ENCODE data around the gene RASA1. TPM values are rescaled to one million over a fixed set of nuclear protein-coding genes. Genes with fewer than 3 reads are reported as not detected.

Gene RASA1
- total RNA-seq, 1 experiment from 2014 or later, result 23.9 TPM

DNA sequence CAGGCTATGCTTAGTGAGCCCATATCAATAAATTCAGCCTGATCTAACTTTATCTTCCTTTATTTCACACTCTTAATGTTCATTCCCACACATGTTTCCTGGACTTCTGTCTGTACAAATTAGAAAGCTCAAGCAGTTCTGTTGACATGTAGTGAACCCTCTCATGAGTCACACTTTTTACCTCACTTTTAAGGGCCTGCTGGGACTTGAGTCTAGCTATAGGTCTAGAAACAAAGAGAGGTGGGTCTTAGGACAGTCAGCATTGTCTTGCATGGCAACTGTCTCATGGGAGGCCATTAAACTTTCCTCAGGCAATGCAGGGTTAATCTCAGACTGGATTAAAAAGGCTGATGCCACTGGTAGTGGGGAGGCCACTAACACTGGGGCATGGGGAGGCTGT, 153.6 kb downstream of the RASA1 start:
- ChIA-PET CTCF (no interaction called here), RAD21 (ENCODE audit: low non-redundant PET in 1 of 2, low total read pairs in 2 of 2, uncharacterized antibody in 2 of 2, unreplicated experiment in 2 of 2) (no interaction called here), POLR2A (no interaction called here)
- Histone ChIP-seq H3K27me3 (ENCODE audit: insufficient read depth, low read length) (no peaks in the 10 kb centered on the region), H3K79me2 (ENCODE audit: insufficient read depth, low read length) (no peaks in the 10 kb centered on the region), H3K4me3 (replicated peaks in 1 of 2; ENCODE audit: low read depth in 1 of 2, low read length in 2 of 2) (no peak overlapping the region), H3K9me3 (ENCODE audit: control insufficient read depth in 1 of 2, insufficient read depth in 1 of 2, low read depth in 1 of 2, low read length in 2 of 2) (no peaks in the 10 kb centered on the region), H2AFZ (ENCODE audit: low read depth, low read length, poor library complexity, severe bottlenecking) (no peak overlapping the region), H3K4me1 (ENCODE audit: control insufficient read depth in 1 of 2, insufficient read depth in 2 of 2, low read length in 2 of 2) (peaks cover 0 to 6% of the 10 kb centered on the region in 2 experiments; a peak in 1 of 4 replicates), H3K4me2 (ENCODE audit: low read length) (no peak overlapping the region), H3K9ac (ENCODE audit: low read length) (no peak overlapping the region), H3K36me3 (ENCODE audit: control insufficient read depth in 1 of 2, insufficient read depth in 2 of 2, low read length in 2 of 2) (no peaks in the 10 kb centered on the region), H3K27ac (ENCODE audit: low read depth, low read length) (no peak overlapping the region), H3K9me2 (ENCODE audit: insufficient read depth) (no peaks in the 10 kb centered on the region), H4K20me1 (ENCODE audit: insufficient read depth) (no peaks in the 10 kb centered on the region)
- no peak for ATAC-seq
- intact Hi-C loops (cut with micrococcal nuclease), result loop anchor here (10.0 kb wide), 1 partner anchor 363 kb away; no protein-coding TSS in a partner anchor
- no TSS peak for BruUV-seq (replicated peaks)
- TF ChIP-seq ZNF274 (IDR thresholded peaks at IDR 0.05; ENCODE audit: low read depth, low read length) (no peak), SRF (IDR thresholded peaks at IDR 0.05; ENCODE audit: low read depth) (no peak), ELF1 (IDR thresholded peaks at IDR 0.05; ENCODE audit: borderline replicate concordance, low read depth) (no peak), YY1 (IDR thresholded peaks at IDR 0.05; ENCODE audit: extremely low read depth, insufficient replicate concordance, low read depth, low read length) (no peak)
- TF ChIP-seq, protein P1, sequence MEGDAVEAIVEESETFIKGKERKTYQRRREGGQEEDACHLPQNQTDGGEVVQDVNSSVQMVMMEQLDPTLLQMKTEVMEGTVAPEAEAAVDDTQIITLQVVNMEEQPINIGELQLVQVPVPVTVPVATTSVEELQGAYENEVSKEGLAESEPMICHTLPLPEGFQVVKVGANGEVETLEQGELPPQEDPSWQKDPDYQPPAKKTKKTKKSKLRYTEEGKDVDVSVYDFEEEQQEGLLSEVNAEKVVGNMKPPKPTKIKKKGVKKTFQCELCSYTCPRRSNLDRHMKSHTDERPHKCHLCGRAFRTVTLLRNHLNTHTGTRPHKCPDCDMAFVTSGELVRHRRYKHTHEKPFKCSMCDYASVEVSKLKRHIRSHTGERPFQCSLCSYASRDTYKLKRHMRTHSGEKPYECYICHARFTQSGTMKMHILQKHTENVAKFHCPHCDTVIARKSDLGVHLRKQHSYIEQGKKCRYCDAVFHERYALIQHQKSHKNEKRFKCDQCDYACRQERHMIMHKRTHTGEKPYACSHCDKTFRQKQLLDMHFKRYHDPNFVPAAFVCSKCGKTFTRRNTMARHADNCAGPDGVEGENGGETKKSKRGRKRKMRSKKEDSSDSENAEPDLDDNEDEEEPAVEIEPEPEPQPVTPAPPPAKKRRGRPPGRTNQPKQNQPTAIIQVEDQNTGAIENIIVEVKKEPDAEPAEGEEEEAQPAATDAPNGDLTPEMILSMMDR (IDR thresholded peaks at IDR 0.05 in 2 of 3, conservative IDR thresholded peaks at IDR 0.05 in 1 of 3; ENCODE audit: borderline replicate concordance in 1 of 3, insufficient read depth in 1 of 3, low read depth in 2 of 3, low read length in 2 of 3), result no peak
- TF ChIP-seq, protein P2, sequence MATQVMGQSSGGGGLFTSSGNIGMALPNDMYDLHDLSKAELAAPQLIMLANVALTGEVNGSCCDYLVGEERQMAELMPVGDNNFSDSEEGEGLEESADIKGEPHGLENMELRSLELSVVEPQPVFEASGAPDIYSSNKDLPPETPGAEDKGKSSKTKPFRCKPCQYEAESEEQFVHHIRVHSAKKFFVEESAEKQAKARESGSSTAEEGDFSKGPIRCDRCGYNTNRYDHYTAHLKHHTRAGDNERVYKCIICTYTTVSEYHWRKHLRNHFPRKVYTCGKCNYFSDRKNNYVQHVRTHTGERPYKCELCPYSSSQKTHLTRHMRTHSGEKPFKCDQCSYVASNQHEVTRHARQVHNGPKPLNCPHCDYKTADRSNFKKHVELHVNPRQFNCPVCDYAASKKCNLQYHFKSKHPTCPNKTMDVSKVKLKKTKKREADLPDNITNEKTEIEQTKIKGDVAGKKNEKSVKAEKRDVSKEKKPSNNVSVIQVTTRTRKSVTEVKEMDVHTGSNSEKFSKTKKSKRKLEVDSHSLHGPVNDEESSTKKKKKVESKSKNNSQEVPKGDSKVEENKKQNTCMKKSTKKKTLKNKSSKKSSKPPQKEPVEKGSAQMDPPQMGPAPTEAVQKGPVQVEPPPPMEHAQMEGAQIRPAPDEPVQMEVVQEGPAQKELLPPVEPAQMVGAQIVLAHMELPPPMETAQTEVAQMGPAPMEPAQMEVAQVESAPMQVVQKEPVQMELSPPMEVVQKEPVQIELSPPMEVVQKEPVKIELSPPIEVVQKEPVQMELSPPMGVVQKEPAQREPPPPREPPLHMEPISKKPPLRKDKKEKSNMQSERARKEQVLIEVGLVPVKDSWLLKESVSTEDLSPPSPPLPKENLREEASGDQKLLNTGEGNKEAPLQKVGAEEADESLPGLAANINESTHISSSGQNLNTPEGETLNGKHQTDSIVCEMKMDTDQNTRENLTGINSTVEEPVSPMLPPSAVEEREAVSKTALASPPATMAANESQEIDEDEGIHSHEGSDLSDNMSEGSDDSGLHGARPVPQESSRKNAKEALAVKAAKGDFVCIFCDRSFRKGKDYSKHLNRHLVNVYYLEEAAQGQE (IDR thresholded peaks at IDR 0.05; ENCODE audit: low read depth), result no peak
- DNase-seq (ENCODE audit: low read depth, low spot score), result no peak

Measured in HCT116 (cell line).